Peyer's patch (tissue), 4 donors: ENCODE measurements around the gene VPS35L.

Experiments
- CTCF ChIP-seq, 6 experiments: fragments of 450-650 bp in 4 of 6; fragments of 200-600 bp in 2 of 6; sonication (generic) in 1 of 6; IDR thresholded peaks; one replicate each; pipeline ENCODE4 v1.5.1; 2017 to 2019; ENCODE audit warnings: antibody characterized with exemption in 6 of 6, mild to moderate bottlenecking in 3 of 6, moderate library complexity in 1 of 6
- POLR2A ChIP-seq, 2 donors: fragments of 450-650 bp; IDR thresholded peaks; one replicate each; pipeline ENCODE4 v1.5.1; 2017; ENCODE audit warnings: antibody characterized with exemption in 2 of 2, mild to moderate bottlenecking in 2 of 2, moderate library complexity in 2 of 2

GRCh38 chr16:19664166-19664565, 108.7 kb downstream of the VPS35L start:
- TF ChIP-seq POLR2A (IDR thresholded peaks at IDR 0.05) (no peak), CTCF (IDR thresholded peaks at IDR 0.05) (no peak)
